Measurements from ENCODE around the gene PAPOLA. TPM values are rescaled to one million over a fixed set of nuclear protein-coding genes. Genes with fewer than 3 reads are reported as not detected.

The PAPOLA gene
- total and polyA plus RNA-seq, 9 of the 15 experiments (the other 6 are each of a cell fraction or from before 2014, with no cell fraction given): 51.1 to 199 (median 95.8) TPM

- TF ChIP-seq ZNF785 (CRISPR knock-in tag; IDR thresholded peaks at IDR 0.05) (no peak), IRF2 (CRISPR knock-in tag; IDR thresholded peaks at IDR 0.05) (no peak), JUN (IDR thresholded peaks at IDR 0.05; ENCODE audit: borderline replicate concordance, low read depth, low read length) (no peak), JUN (CRISPR knock-in tag; IDR thresholded peaks at IDR 0.05; ENCODE audit: borderline replicate concordance) (no peak), SFPQ (IDR thresholded peaks at IDR 0.05; ENCODE audit: low read depth, low read length) (no peak), WHSC1 (IDR thresholded peaks at IDR 0.05; ENCODE audit: low read length) (no peak), DNMT1 (IDR thresholded peaks at IDR 0.05) (no peak), CSDE1 (IDR thresholded peaks at IDR 0.05) (no peak), ATF1 (CRISPR knock-in tag; IDR thresholded peaks at IDR 0.05) (peak; percentile 9; the same call in 1 of the 2 replicates), ATF1 (tag; IDR thresholded peaks at IDR 0.05) (peak; percentile 95), KDM5B (IDR thresholded peaks at IDR 0.05; ENCODE audit: insufficient replicate concordance, low read depth, low read length) (peak; percentile 84), ZNF212 (CRISPR knock-in tag; IDR thresholded peaks at IDR 0.05) (no peak), ZNF121 (CRISPR knock-in tag; conservative IDR thresholded peaks at IDR 0.05) (no peak), TEAD1 (CRISPR knock-in tag; IDR thresholded peaks at IDR 0.05) (peak in 1 of 2 experiments; percentile 76; a peak in 1 of 4 replicates), HEY1 (CRISPR knock-in tag; IDR thresholded peaks at IDR 0.05; ENCODE audit: borderline replicate concordance) (no peak), HDAC2 (IDR thresholded peaks at IDR 0.05) (no peak), ZBTB7A (IDR thresholded peaks at IDR 0.05; ENCODE audit: borderline replicate concordance, control insufficient read depth, low read depth, low read length) (no peak), ZZZ3 (IDR thresholded peaks at IDR 0.05) (no peak), TFAM (CRISPR knock-in tag; conservative IDR thresholded peaks at IDR 0.05) (no peak), UBTF (IDR thresholded peaks at IDR 0.05; ENCODE audit: borderline replicate concordance in 1 of 2, low read depth in 2 of 2, low read length in 2 of 2) (no peak; a peak in 1 of 4 replicates), MEF2D (tag; conservative IDR thresholded peaks at IDR 0.05; ENCODE audit: low read depth) (no peak), POLR2AphosphoS2 (IDR thresholded peaks at IDR 0.05; ENCODE audit: low read length) (peak; percentile 57; the same call in 1 of the 2 replicates), MAX (CRISPR knock-in tag; IDR thresholded peaks at IDR 0.05) (peak; percentile 92), MYC (IDR thresholded peaks at IDR 0.05; ENCODE audit: low read depth, low read length) (peak; percentile 96), MYC (CRISPR knock-in tag; IDR thresholded peaks at IDR 0.05; ENCODE audit: borderline replicate concordance, low read depth) (peak; percentile 94; the same call in 1 of the 2 replicates), BRD4 (IDR thresholded peaks at IDR 0.05) (no peak)
These were observed at the start of gene PAPOLA (continued) for GRCh38 chr14:96501740-96502620.

Data from K562 (cell line).